GM23338 (cell line): Measurements from ENCODE around the gene RALGPS1. TPM values are rescaled to one million over a fixed set of nuclear protein-coding genes. Genes with fewer than 3 reads are reported as not detected.

ENCODE experiments used
- ATAC-seq: fragments of 200-7000 bp; cut with Tn5 transposase; 3 replicates; pipeline ENCODE4 v1.9.1; 2020
- DNase-seq: peaks from one replicate; pipeline ENCODE4 v3.0.0-alpha.2; 2015; ENCODE audit warnings: low spot score
- H2AFZ ChIP-seq: fragments of 200-600 bp; sonication (generic); 2 replicates; pipeline ENCODE4 v1.8.0; 2016; ENCODE audit warnings: antibody characterized with exemption, mild to moderate bottlenecking, moderate library complexity
- H3F3A ChIP-seq: fragments of 200-600 bp; sonication (generic); replicated peaks from 2 replicates; pipeline ENCODE4 v1.8.0; 2017; ENCODE audit warnings: antibody characterized with exemption, mixed run types, low read depth
- H3K27ac ChIP-seq: fragments of 200-600 bp; sonication (generic); 2 replicates; pipeline ENCODE4 v1.6.1; 2016; ENCODE audit warnings: low read depth
- H3K27me3 ChIP-seq: fragments of 200-600 bp; sonication (generic); 2 replicates; pipeline ENCODE4 v1.8.0; 2016; ENCODE audit warnings: mild to moderate bottlenecking, mixed run types, moderate library complexity; ENCODE audit not compliant: insufficient read depth
- H3K36me3 ChIP-seq: fragments of 200-600 bp; sonication (generic); 2 replicates; pipeline ENCODE4 v1.8.0; 2016; ENCODE audit warnings: mild to moderate bottlenecking; ENCODE audit not compliant: insufficient read depth
- H3K4me1 ChIP-seq: fragments of 200-600 bp; sonication (generic); 2 replicates; pipeline ENCODE4 v1.8.0; 2016; ENCODE audit warnings: mild to moderate bottlenecking, moderate library complexity; ENCODE audit not compliant: insufficient read depth
- H3K4me2 ChIP-seq: fragments of 200-600 bp; sonication (generic); 2 replicates; pipeline ENCODE4 v1.7.1; 2017; ENCODE audit warnings: mixed run types
- H3K4me3 ChIP-seq: fragments of 200-600 bp; sonication (generic); 2 replicates; pipeline ENCODE4 v1.6.1; 2016; ENCODE audit warnings: mixed run types
- H3K79me2 ChIP-seq: fragments of 200-600 bp; sonication (generic); replicated peaks from 2 replicates; pipeline ENCODE4 v1.8.0; 2017; ENCODE audit warnings: mild to moderate bottlenecking; ENCODE audit not compliant: insufficient read depth
- H3K9me2 ChIP-seq: fragments of 200-600 bp; sonication (generic); 2 replicates; pipeline ENCODE4 v1.8.0; 2017; ENCODE audit not compliant: insufficient read depth
- H4K20me1 ChIP-seq: fragments of 200-600 bp; sonication (generic); replicated peaks from 2 replicates; pipeline ENCODE4 v1.8.0; 2017; ENCODE audit warnings: mild to moderate bottlenecking; ENCODE audit not compliant: insufficient read depth
- H3K27ac Mint-ChIP-seq: 2 replicates; pipeline ENCODE4 v1.8.0; 2020; ENCODE audit warnings: inconsistent platforms, mild to moderate bottlenecking, moderate library complexity, mixed read lengths
- H3K27me3 Mint-ChIP-seq: 3 replicates; pipeline ENCODE4 v1.8.0; 2022; ENCODE audit warnings: low read depth, mild to moderate bottlenecking, moderate library complexity, mixed read lengths, inconsistent platforms; ENCODE audit not compliant: insufficient read depth, poor library complexity
- H3K36me3 Mint-ChIP-seq: 3 replicates; pipeline ENCODE4 v1.8.0; 2021; ENCODE audit warnings: low read depth, mild to moderate bottlenecking, inconsistent platforms, moderate library complexity, mixed read lengths
- H3K4me1 Mint-ChIP-seq: 3 replicates; pipeline ENCODE4 v1.8.0; 2020; ENCODE audit warnings: mild to moderate bottlenecking, inconsistent platforms, mixed read lengths
- H3K4me3 Mint-ChIP-seq: 3 replicates; pipeline ENCODE4 v1.8.0; 2021; ENCODE audit warnings: moderate library complexity, mild to moderate bottlenecking, inconsistent platforms, mixed read lengths
- H3K9me3 Mint-ChIP-seq: 3 replicates; pipeline ENCODE4 v1.8.0; 2020; ENCODE audit warnings: moderate library complexity, mild to moderate bottlenecking, inconsistent platforms, mixed read lengths
- CREB1 ChIP-seq: fragments of 250-450 bp; sonication (Bioruptor Pico); IDR thresholded peaks from 2 replicates; pipeline ENCODE4 v1.5.0; 2020; ENCODE audit warnings: low read depth, mild to moderate bottlenecking, moderate library complexity
- CTCF ChIP-seq, 2 experiments: fragments of 200-600 bp in 1 of 2; sonication (generic) in 1 of 2; conservative IDR thresholded peaks; 2 replicates each; pipeline versions ENCODE4 v1.5.1 to v1.6.1; 2016 to 2017; ENCODE audit warnings: antibody characterized with exemption in 2 of 2, low read depth in 2 of 2, mild to moderate bottlenecking in 2 of 2, moderate library complexity in 1 of 2
- EZH2 ChIP-seq: fragments of 200-600 bp; sonication (generic); IDR thresholded peaks from one replicate; pipeline ENCODE4 v1.8.0; 2017; ENCODE audit warnings: antibody characterized with exemption, mild to moderate bottlenecking, low read depth; ENCODE audit not compliant: unreplicated experiment
- EZH2phosphoT487 ChIP-seq: fragments of 200-600 bp; sonication (generic); IDR thresholded peaks from one replicate; pipeline ENCODE4 v1.8.1; 2018; ENCODE audit warnings: antibody characterized with exemption; ENCODE audit not compliant: unreplicated experiment
- JUNB ChIP-seq: IDR thresholded peaks from one replicate; pipeline ENCODE4 v1.6.1; 2016; ENCODE audit warnings: antibody characterized with exemption; ENCODE audit not compliant: unreplicated experiment
- NANOG ChIP-seq: IDR thresholded peaks from 2 replicates; pipeline ENCODE4 v1.6.1; 2016; ENCODE audit warnings: antibody characterized with exemption, borderline replicate concordance
- POLR2AphosphoS5 ChIP-seq: IDR thresholded peaks from 2 replicates; pipeline ENCODE4 v1.6.1; 2016; ENCODE audit warnings: antibody characterized with exemption, low read depth
- STAT1 ChIP-seq: IDR thresholded peaks from one replicate; pipeline ENCODE4 v1.6.1; 2016; ENCODE audit warnings: antibody characterized with exemption; ENCODE audit not compliant: unreplicated experiment
- ZNF114 ChIP-seq: fragments of 250-450 bp; sonication (Bioruptor Pico); IDR thresholded peaks from 2 replicates; pipeline ENCODE4 v1.5.0; 2020; ENCODE audit warnings: mild to moderate bottlenecking, moderate library complexity
- ZNF331 ChIP-seq: fragments of 250-450 bp; sonication (Bioruptor Pico); IDR thresholded peaks from 2 replicates; pipeline ENCODE4 v1.5.0; 2020; ENCODE audit warnings: low read depth, mild to moderate bottlenecking, moderate library complexity
- ZNF462 ChIP-seq: fragments of 250-450 bp; sonication (Bioruptor Pico); IDR thresholded peaks from 2 replicates; pipeline ENCODE4 v1.5.0; 2020; ENCODE audit warnings: mild to moderate bottlenecking, moderate library complexity
- polyA plus RNA-seq: library from polyadenylated mRNA; unstranded; fragments of >200 nt; fragmentation: Nextera tagmentation; extraction: Ambion mirVana; gene quantifications from 2 replicates; pipeline ENCODE4 v1.2.1, GENCODE V29; 2016
- total RNA-seq: library from RNA; depleted of rRNA; stranded (reverse); fragments of >200 nt; shearing (Covaris generic); gene quantifications from 2 replicates; pipeline ENCODE4 v1.2.3, GENCODE V29; 2014
- TF ChIP-seq, protein P1 (sequence below): IDR thresholded peaks from 2 replicates; pipeline ENCODE4 v1.6.1; 2016; ENCODE audit warnings: antibody characterized with exemption
- TF ChIP-seq, protein P2 (sequence below): IDR thresholded peaks from one replicate; pipeline ENCODE4 v1.6.1; 2018; ENCODE audit warnings: antibody characterized with exemption; ENCODE audit not compliant: unreplicated experiment

RALGPS1 gene
- total and polyA plus RNA-seq, 2 experiments from 2014 or later, result 18.2 to 57.1 TPM

DNA sequence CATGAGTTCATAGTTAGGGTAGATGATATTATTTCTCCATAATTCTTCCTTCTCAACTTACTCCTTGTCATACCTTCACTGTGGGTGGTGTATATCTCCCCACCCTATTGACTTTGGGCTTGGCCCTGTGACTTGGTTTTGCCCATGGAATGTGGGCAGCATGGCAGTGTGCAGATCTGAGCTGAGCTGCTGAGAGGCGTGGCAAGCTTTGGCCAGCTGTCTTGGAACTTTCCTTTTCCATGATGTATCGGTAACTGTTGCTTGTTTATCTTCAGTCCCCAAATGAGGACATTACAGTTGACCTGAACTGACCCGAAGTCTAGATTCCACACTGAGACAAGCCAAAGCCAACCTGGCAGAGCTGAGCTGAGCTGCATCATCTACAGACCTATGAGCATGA, 70.4 kb downstream of the RALGPS1 start:
- Histone ChIP-seq H3K27me3 (no peaks in the 10 kb centered on the region), H3K9me2 (0 out of 2 replicates have a peak, but pooled peaks cover 5% of the 10 kb centered on the region), H3K4me1 (no peaks in the 10 kb centered on the region), H3K79me2 (no peaks in the 10 kb centered on the region), H3K4me3 (no peak overlapping the region), H3K4me2 (no peak overlapping the region), H4K20me1 (no peaks in the 10 kb centered on the region; the same call in 1 of the 2 replicates), H3K36me3 (no peaks in the 10 kb centered on the region), H3F3A (no peaks in the 10 kb centered on the region), H2AFZ (no peak overlapping the region), H3K27ac (no peak overlapping the region)
- Mint-ChIP-seq H3K4me1 (no peaks in the 10 kb centered on the region), H3K27me3 (peaks cover 2% of the 10 kb centered on the region), H3K27ac (no peak overlapping the region), H3K4me3 (no peak overlapping the region), H3K9me3 (no peaks in the 10 kb centered on the region), H3K36me3 (peaks cover 6% of the 10 kb centered on the region)
- DNase-seq (no peak), ATAC-seq (no peak)
- TF ChIP-seq ZNF114 (CRISPR knock-in tag) (no peak), NANOG (no peak), ZNF462 (CRISPR knock-in tag) (no peak), ZNF331 (no peak), EZH2phosphoT487 (no peak), JUNB (no peak), EZH2 (no peak), STAT1 (no peak), POLR2AphosphoS5 (no peak), CTCF (conservative IDR thresholded peaks at IDR 0.05; ENCODE audit: low read depth in 2 of 2) (no peak), CREB1 (CRISPR knock-in tag) (no peak)
- TF ChIP-seq, protein P1, sequence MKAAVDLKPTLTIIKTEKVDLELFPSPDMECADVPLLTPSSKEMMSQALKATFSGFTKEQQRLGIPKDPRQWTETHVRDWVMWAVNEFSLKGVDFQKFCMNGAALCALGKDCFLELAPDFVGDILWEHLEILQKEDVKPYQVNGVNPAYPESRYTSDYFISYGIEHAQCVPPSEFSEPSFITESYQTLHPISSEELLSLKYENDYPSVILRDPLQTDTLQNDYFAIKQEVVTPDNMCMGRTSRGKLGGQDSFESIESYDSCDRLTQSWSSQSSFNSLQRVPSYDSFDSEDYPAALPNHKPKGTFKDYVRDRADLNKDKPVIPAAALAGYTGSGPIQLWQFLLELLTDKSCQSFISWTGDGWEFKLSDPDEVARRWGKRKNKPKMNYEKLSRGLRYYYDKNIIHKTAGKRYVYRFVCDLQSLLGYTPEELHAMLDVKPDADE, result no peak
- TF ChIP-seq, protein P2, sequence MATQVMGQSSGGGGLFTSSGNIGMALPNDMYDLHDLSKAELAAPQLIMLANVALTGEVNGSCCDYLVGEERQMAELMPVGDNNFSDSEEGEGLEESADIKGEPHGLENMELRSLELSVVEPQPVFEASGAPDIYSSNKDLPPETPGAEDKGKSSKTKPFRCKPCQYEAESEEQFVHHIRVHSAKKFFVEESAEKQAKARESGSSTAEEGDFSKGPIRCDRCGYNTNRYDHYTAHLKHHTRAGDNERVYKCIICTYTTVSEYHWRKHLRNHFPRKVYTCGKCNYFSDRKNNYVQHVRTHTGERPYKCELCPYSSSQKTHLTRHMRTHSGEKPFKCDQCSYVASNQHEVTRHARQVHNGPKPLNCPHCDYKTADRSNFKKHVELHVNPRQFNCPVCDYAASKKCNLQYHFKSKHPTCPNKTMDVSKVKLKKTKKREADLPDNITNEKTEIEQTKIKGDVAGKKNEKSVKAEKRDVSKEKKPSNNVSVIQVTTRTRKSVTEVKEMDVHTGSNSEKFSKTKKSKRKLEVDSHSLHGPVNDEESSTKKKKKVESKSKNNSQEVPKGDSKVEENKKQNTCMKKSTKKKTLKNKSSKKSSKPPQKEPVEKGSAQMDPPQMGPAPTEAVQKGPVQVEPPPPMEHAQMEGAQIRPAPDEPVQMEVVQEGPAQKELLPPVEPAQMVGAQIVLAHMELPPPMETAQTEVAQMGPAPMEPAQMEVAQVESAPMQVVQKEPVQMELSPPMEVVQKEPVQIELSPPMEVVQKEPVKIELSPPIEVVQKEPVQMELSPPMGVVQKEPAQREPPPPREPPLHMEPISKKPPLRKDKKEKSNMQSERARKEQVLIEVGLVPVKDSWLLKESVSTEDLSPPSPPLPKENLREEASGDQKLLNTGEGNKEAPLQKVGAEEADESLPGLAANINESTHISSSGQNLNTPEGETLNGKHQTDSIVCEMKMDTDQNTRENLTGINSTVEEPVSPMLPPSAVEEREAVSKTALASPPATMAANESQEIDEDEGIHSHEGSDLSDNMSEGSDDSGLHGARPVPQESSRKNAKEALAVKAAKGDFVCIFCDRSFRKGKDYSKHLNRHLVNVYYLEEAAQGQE, result no peak
